Astrocyte of the spinal cord (primary cell): ENCODE measurements around the gene DCTN1.

ENCODE experiments used
- DNase-seq: peaks from one replicate; pipeline ENCODE4 v3.0.0; 2011; ENCODE audit warnings: low read depth, low spot score
- H3K4me3 ChIP-seq: 2 replicates; pipeline ENCODE4 v1.5.1; 2011; ENCODE audit warnings: low read depth, mild to moderate bottlenecking, low read length, moderate library complexity
- CTCF ChIP-seq: IDR thresholded peaks from 2 replicates; pipeline ENCODE4 v1.5.1; 2012; ENCODE audit warnings: low read depth, mild to moderate bottlenecking, low read length, inconsistent platforms
- in situ Hi-C: cut with HindIII; loops from 2 replicates; pipeline ENCODE4 v1.10.0; 2017; ENCODE audit warnings: low sequenced_read_pairs

DCTN1 gene

GRCh38 chr2:74379851-74380789 lies at the start of gene DCTN1:
TSS of gene DCTN1 (minus strand) at chr2:74380311. CDS start at chr2:74380037, 274 bp downstream.
- no peak for TF ChIP-seq CTCF
- H3K4me3 ChIP-seq, result peak within 1 kb of the TSS; percentile 43
- DNase-seq, result peak; percentile 64
- in situ Hi-C loops, result no loop called here

- in situ Hi-C loops, result no loop called here
- DNase-seq, result no peak
- H3K4me3 ChIP-seq, result no peak overlapping the region
- TF ChIP-seq CTCF, result no peak
Measured at GRCh38 chr2:74428675-74429074, 48.6 kb upstream of the DCTN1 start.

GRCh38 chr2:74427551-74427950 lies 47.4 kb upstream of the DCTN1 start:
- no peak for DNase-seq
- no peak overlapping the region for H3K4me3 ChIP-seq
- no peak for TF ChIP-seq CTCF
- in situ Hi-C loops, result no loop called here

- no peak for TF ChIP-seq CTCF
- in situ Hi-C loops, result no loop called here
- no peak overlapping the region for H3K4me3 ChIP-seq
- no peak for DNase-seq
Measured at GRCh38 chr2:74426181-74426758, 46.2 kb upstream of the DCTN1 start.

- H3K4me3 ChIP-seq, result no peak overlapping the region
- in situ Hi-C loops, result no loop called here
- no peak for TF ChIP-seq CTCF
- DNase-seq, result no peak
Measured at GRCh38 chr2:74425523-74425922, 45.4 kb upstream of the DCTN1 start.

GRCh38 chr2:74424995-74425406 lies 44.9 kb upstream of the DCTN1 start:
- in situ Hi-C loops, result no loop called here
- H3K4me3 ChIP-seq, result no peak overlapping the region
- no peak for TF ChIP-seq CTCF
- DNase-seq, result no peak
